Activated CD4-positive, CD25-positive, alpha-beta regulatory T cell treated with anti-CD3 and anti-CD28 coated beads, Interleukin-2, amount 50 U/mL, for 16 hours (primary cell): Measurements from ENCODE around the gene SEPTIN5.
"Not testable (repeated sequence)": the region's sequence is repeated elsewhere in the genome, so short reads cannot be mapped to it uniquely, and the experiment has no call there.

Experiments used
- DNase-seq: peaks from one replicate; pipeline ENCODE4 v3.0.0-alpha.2; 2020; ENCODE audit warnings: low read depth, low spot score

The SEPTIN5 gene

GRCh38 chr22:19714312-19715187 is at the start of gene SEPTIN5:
SEPTIN5 (plus strand) TSS chr22:19714503; CDS start chr22:19714589, 86 bp downstream.
- no peak for DNase-seq

DNA sequence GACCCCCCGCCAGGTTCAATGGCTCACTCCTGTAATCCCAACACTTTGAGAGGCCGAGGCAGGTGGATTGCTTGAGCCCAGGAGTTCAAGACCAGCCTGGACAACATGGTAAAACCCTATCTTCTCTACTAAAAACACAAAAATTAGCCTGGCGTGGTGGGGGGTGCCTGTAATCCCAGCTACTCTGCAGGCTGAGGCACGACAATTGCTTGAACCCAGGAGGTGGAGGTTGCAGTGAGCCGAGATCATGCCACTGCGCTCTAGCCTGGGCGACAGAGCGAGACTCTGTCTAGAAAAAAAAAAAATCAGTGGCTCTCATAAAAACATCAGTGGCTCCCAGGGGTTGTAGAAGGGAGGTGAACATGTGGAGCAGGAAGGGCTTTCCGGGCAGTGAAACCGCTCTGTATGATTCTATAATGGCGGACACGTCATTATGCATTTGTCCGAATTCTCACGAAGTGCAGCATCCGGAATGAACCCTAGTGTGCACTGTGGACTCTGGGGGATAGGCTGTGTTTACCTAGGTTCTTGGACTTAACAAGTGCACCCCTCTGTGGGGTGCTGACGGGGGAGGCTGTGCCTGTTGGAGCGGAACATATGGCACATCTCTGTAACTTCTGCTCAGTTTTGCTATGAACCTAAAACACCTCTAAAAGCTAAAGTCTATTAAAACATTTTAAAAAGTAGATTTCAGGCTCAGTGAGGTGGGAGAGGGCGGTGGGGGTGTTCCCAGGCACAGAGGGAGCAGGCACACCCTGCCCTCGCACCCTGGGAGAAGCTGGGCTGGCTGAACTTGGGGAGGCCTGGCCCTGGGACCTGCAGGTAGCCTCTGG is 49.1 kb upstream of the SEPTIN5 start:
- DNase-seq: no peak

DNA sequence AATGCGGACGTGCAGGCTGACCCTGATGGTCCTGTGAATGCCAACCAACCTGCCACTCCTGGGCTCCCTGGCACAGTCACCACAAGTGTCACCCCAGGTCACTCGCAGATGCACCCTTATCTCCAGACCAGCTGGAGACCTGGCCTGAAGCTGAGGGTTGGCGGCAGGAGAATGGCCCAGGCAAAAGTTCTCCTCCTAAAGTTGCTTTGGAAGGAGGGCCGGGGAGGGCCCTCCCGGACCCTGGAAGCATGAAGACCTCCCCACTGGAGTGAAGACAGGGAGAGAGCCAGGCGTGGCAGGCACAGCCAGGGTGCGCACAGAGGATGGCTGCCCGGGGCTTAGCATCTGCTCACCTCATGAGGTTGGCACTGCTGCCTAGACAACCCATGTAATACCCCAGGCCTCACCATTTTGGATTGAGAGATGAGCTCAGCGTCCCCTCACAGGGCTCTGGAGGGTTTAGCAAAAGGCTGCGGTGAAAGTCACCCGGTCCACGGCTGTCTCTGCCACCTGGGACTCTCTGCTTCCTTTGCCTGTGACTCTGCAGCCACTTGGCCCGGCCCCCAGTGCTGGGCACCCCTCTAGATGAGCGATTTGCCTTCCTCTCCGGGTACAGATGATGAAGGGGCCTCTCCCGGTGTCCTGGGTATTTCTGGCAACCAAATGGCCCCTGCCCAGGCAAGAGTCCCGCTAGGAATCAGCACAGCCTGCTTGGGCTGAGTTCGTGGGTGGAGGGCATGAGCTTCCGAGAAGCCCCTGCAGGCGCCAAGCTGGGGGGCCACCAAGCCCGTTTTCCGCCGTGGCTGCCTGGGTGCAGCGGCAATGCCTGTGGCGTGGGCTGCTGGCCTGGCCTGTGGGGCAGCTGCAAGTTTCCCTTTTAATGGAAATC is 48.3 kb upstream of the SEPTIN5 start:
- DNase-seq: no peak

- DNase-seq: no peak
Measured at GRCh38 chr22:19666673-19667593, 47.4 kb upstream of the SEPTIN5 start.

- DNase-seq: no peak
Measured at GRCh38 chr22:19667872-19668740, 46.2 kb upstream of the SEPTIN5 start.

DNA sequence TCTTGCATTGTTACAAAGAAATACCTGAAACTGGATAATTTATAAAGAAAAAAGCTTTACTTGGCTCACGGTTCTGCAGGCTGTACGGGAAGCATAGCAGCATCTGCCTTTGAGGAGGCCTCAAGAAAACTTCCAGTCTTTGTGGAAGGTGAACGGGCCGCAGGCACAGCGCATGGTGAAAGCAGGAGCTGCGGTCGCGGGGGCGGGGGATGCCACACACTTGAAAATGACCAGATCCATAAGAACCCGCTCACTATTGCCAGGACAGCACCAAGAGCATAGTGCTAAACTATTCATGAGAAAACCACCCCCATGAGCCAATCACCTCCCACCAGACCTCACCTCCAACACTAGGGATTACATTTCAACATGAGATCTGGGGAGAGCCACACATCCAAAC is 45.6 kb upstream of the SEPTIN5 start:
- DNase-seq: no peak

- DNase-seq: no peak
Measured at GRCh38 chr22:19669570-19669969, 44.7 kb upstream of the SEPTIN5 start.

DNA sequence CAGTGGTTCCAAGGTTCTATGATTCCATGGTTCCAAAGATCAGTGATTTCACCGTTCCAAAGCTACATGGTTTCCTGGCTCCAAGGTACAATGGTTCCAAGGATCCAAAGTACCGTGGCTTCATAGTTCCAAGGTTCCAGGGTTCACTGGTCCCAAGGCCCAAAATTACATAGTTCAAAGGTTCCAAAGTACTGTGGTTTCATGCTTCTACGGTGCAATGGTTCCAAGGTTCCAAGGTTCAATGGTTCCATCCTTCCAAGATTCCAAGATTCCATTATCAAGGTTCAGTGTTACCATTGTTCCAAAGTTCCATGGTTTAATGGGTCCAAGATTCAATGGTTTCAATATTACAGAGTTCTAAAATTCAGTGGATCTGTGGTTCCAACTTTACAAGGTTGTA is 43.0 kb upstream of the SEPTIN5 start:
- no peak for DNase-seq

DNA sequence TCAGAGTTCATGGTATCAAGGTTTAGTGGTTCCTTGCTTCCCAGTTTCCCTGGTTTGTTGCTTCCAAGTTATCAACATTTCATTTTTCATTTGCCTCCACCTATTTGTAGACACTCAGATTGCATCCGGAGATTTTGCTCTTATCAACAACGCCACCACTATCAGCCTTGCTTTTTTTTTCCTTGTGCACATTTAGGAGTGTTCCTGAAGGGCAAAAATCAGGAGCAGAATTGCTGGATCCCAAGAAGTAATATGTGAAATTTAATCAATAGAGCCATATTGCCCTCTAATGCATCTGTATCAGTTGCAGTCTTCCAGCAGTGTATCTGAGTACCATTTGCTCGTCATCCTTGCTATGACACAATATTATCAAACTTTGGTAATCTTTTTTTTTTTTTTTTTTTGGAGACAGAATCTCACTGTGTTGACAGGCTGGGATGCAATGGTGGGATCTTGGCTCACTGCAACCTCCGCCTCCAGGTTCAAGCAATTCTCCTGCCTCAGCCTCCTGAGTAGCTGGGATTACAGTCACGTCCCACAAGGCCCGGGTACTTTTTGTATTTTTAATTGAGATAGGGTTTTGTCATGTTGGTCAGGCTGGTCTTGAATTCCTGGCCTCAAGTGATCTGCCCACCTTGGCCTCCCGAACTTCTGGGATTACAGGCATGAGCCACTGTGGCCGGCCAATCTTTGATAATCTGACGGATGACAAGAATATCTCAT is 42.1 kb upstream of the SEPTIN5 start:
- DNase-seq: no peak

- DNase-seq: no peak
Measured at GRCh38 chr22:19673660-19674059, 40.6 kb upstream of the SEPTIN5 start.

DNA sequence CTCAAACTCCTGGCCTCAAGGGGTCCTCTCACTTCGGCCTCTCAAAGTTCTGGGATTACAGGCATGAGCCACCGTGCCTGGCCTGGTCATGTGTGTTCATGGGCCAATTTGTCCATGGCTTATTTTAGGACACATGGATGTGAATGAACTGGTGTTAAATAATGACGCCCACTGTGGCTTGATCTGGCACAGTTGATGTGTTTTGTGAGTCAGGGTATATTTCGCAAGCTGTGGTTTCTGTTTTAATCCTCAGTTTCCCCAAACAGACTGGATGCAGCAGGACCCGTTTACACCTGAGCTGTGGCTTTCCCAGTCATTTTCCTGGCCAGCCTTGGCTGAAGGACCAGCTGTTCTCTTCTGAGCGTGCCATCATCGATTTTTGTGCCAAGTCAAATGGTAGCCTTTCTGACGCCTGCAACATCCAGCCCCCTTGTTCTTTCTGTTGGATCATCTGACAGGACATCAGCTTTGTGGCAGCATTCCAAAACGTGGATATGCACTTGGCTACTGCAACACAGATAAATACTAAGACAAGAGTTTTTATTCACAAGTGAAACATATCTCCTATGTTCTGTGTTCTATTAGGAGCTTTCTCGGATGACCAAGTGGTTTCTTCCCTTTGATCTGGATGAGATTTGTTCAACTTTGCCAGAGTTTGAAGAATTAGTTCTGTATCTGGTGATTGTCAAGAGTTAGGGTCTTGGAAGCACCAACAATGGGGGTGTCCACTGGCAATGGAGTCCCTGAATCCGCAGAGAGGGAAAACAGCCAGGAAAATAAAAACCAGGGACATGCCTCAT is 40.0 kb upstream of the SEPTIN5 start:
- DNase-seq: no peak

GRCh38 chr22:19674929-19675253 is 39.4 kb upstream of the SEPTIN5 start:
- DNase-seq: no peak

DNA sequence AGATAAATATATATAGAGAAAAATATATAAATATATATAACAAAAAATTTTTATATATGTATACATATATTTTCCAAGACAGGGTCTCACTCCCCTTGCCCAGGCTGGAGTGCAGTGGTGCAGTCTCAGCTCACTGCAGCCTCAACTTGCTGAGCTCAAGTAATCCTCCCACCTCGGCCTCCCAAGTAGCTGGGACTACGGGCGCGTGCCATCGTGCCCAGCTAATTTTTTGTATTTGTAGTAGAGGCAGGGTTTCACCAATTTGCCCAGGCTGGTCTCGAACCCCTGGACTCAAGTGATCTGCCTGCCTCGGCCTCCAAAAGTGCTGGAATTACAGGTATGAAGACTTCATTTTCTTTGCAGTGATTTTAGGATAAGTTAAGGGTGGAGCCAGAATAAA is 38.9 kb upstream of the SEPTIN5 start:
- no peak for DNase-seq

- DNase-seq: not testable (repeated sequence)
Measured at GRCh38 chr22:19676437-19676836, 37.9 kb upstream of the SEPTIN5 start.

- no peak for DNase-seq
Measured at GRCh38 chr22:19678949-19679521, 35.3 kb upstream of the SEPTIN5 start.

DNA sequence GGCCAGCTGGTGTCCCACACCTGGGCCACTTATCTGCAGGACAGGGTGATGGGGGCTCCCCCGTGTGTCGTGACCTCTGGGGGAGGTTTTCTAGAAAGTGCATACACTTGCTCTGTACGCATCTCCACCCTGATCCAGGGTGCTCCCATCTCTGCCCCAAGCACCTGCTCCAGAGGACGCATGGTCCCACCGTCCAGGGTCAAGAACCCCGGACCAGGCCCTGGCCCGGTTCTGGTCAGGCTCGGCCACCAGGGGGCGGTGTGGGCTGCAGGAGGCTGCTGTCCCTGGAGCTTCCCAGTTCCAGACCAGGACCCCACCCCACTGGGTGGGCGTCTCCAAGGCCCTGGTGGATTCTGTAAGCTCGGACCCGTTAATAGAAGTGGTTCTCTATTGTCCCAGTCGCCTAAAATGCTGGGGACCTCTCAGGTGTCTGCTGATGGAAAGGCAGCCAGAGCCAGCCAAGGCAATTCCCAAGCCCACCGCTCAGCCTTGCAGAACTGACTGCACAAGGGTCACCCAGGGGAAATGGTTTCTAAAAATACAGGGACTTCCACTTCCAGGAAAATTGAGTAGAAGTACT is 34.7 kb upstream of the SEPTIN5 start:
- no peak for DNase-seq

DNA sequence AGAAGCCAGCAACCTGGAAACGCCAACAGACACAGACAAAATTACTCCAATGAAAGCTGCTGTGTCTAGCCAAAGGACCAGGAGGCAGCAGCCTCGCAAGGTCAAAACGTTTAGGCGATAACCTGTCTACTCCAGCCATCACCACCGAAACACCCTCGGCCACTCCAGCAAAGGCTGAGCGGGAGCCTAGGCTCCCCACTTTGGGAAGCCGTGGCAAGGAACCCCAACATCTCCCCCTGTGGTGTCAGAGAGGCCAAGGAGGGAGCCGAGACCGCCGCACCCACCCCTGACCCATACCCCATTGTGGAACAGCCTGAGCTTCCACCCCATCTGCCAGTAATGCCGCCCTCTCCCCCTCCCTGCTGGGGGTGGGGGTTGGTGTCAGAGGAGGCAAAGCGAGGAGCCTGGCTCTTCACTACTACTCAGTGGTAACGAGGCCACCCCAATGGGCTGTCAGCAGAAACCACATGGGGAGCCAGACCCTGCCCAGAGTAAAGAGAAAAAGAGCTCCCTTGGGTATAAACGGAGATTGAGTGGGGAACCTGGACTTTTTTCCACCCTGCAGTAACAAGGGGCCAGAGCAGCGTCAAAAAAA is 33.9 kb upstream of the SEPTIN5 start:
- DNase-seq: no peak
